GM19324 (cell line): ENCODE data around the gene TRMT44.
"Not testable (repeated sequence)": the region's sequence is repeated elsewhere in the genome, so short reads cannot be mapped to it uniquely, and the experiment has no call there.

ENCODE experiments used
- ATAC-seq: cut with Tn5 transposase; IDR thresholded peaks from one replicate; pipeline ENCODE4 v1.9.1; 2021; ENCODE audit warnings: mild to moderate bottlenecking, moderate library complexity; ENCODE audit not compliant: unreplicated experiment, low FRiP score

TRMT44 gene

DNA sequence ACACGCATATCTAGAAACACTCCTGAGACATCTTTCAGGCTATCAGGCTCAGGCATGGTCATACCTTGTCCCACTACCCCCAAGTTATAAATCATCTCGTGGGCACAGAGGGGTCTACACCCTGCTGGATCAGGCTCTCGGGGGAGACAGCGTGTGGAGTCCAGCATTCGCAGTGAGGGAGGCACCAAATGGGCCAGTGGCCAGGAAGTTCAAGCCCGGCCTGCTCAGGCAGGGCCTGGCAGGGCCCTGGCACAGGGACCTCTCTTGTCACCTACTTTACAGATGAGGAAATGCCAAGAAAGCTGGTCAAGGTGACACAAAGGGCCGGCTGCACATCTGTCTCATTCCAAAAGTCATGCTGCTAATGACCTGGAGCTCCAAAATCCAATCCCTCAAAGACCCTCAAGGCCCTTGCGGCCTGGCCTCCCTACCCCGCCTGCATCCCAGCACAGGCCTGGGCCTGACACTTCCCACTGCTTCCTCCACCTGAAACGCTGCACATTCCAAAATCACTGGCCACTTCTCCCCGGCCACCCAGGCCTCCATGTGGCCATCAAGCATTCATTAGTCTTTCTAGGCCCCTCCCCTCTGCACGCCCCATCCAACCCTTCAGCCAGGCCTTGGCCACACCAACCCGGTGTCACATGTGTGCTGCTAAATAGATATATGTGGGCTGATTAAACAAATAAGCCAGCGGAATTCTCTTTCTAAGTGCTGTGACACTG is 35.6 kb upstream of the TRMT44 start:
- ATAC-seq, result no peak

- no peak for ATAC-seq
Measured at GRCh38 chr4:8405516-8405875, 35.1 kb upstream of the TRMT44 start.

- not testable (repeated sequence) for ATAC-seq
Measured at GRCh38 chr4:8406887-8407286, 33.7 kb upstream of the TRMT44 start.

DNA sequence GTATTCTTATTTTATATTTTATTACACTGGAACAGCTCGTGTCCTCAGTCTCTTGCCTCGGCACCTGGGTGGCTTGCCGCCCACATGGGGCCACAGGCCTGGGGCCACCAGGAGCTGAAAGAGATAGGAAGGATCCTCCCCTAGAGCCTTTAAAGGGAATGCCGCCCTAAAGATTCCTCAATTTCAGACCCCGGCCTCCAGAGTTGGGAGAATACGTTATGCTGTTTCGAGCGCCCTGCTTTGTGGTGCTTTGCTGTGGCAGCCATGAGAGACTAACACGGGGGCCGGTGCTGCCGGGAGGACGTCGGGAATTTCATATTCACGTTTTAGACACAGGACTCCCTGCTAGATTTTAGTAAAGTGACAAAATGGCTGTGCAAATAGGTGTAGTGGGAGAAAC is 33.3 kb upstream of the TRMT44 start:
- ATAC-seq, result no peak

- no peak for ATAC-seq
Measured at GRCh38 chr4:8407756-8408155, 32.8 kb upstream of the TRMT44 start.

DNA sequence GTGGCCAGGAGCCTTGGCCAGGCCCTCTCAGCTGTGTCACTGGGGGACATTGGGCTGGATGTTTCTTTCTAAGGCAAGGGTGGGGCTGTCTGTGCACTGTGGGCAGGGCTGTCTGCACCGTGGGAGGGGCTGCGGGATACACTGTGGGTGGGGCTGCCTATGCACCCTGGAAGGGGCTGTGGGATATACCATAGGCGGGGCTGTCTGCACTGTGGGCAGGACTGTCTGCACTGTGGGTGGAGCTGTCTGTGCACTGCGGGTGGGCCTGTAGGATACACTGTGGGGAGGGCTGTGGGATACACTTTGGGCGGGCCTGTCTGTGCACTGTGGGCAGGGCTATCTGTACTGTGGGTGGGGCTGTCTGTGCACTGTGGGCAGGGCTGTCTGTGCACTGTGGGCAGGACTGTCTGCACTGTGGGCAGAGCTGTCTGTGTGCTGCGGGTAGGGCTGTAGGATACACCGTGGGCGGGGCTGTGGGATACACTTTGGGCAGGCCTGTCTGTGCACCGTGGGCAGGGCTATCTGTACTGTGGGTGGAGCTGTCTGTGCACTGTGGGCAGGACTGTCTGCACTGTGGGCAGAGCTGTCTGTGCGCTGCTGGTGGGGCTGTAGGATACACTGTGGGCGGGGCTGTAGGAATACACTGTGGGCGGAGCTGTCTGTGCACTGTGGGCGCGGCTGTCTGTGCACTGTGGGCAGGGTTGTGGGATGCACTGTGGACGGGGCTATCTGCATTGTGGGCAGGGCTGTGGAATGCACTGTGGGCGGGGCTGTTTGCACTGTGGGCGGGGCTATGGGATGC is 31.1 kb upstream of the TRMT44 start:
- ATAC-seq, result no peak

- ATAC-seq, result no peak
Measured at GRCh38 chr4:8410066-8410625, 30.4 kb upstream of the TRMT44 start.

DNA sequence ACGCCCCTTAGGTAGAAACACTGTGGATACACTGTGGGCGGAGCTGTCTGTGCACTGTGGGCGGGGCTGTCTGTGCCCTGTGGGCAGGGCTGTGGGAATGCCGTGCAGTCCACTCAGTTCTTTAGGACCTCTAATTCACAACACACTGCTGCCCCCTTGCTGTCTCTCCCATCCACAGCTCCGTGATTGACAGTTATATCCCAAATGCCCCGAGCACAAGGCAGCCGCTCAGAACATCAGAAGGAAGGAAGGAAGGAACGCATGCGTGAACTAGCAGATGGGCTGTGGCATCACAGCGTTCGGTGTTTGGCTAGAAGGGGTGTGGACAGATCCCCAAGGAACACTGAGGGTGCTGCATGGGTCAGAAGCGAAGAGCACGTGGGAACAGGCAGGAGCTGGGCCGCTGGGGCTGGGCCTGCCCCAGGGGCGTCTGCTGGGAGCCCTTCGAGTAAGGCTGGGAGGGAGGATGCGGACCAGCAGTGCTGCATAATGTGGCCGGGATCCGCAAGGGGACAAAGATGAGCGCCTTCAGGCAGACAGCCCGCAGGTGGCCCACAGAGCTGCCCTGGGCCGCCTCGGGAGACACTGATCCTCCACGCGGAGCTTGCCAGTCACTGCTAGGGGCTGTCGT is 29.8 kb upstream of the TRMT44 start:
- ATAC-seq, result no peak

DNA sequence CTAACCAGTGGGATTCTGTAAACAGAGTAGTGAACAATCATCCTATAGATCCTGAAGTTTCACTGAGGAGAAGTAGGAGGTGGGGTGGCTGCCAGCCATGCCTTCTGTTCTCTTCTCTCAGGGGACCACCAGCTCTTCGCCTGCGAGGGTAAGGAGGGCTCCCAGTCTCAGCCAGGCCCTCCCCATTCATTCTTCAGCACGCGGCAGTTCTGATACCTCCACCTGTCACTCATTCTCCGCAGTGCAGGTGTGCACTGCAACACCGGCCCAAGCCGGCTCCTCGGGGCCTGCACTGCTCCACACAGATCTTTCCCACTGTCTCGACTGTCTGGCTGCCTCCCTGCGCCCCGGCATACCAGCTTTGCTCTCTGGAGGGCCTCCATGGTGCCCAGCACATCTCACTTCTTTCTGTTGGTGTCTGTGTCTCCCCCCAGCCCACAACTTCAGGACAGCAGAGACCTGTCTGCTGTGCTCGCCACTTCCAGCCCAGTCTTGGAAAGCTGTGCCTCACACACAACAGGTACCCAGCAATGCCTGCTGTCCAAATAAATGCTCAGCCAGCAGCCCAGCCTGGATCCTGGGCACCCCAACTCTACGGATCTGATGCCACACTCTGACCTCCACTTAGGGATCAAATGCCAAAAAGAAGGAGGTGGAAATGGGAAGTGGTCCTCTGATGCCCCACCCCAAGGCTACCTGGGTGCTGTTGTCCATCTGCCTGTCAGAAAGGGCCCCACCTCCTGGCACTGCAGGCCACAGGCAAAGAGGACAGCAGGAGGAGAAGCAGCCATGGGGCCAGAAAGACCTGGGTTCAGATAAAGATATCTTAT is 29.0 kb upstream of the TRMT44 start:
- ATAC-seq, result no peak

DNA sequence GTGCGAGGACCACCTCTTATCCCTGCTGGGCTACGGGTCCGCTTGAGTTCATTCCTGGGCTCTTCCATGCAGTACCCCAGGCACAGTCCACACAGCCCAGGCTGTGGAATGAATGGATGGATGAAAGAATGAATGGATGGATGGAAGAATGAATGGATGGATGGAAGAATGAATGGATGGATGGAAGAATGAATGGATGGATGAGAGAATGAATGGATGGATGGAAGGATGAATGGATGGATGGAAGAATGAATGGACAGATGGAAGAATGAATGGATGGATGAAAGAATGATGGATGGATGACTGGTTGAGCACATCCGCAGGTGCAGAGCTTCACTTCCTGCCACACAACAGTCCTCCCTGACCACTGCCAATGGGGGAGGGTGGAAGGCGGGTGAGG is 28.3 kb upstream of the TRMT44 start:
- ATAC-seq, result no peak

GRCh38 chr4:8414377-8414776 is 26.2 kb upstream of the TRMT44 start:
- no peak for ATAC-seq

- no peak for ATAC-seq
Measured at GRCh38 chr4:8417071-8417614, 23.4 kb upstream of the TRMT44 start.

DNA sequence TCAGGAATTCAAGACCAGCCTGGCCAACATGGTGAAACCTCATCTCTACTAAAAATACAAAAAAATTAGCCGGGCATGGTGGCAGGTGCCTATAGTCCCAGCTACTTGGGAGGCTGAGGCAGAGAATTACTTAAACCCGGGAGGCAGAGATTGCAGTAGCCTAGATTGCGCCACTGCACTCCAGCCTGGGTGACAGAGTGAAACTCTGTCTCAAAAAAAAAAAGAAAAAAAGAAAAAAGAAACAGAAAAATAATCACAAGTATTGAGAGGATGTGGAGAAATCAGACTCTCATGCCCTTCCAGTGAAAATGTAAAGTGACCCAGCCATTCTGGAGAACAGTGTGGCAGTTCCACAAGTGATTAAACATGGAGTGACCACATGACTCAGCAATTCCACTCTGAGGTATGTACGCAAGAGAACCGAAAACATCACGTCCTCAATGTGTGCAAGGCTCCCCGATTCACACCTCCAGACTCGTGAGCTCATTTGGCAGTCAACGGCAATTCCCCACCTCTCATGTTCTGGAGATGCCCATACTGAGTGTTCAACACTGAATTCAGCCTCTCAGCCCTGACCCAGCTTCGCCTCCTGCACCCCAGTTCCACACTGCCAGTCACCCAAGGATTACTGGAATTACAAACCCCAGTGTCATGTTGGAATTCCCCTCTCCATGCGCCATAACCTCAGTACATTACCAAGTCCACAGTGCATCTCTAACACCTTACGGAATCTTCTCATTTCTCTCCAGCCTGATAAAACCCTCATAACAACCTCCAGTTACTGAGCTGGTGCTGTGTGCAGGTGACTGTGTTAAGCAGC is 21.1 kb upstream of the TRMT44 start:
- peak; percentile 62 for ATAC-seq

DNA sequence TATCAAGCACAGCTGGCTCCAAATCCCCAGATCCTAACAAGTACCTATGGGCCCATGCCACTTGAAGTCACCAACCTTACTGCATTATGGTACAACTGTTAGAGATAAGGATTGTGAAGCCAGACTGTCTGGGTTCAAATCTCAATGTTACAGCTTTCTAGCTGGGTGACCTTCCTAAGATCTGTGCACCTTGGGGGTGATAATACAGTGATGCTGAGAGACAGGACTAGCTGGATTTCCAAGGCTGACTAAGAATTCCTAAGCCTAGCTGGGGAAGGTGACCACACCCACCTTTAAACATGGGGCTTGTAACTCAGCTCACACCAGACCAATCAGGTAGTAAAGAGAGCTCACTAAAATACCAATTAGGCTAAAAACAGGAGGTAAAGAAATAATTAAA is 20.4 kb upstream of the TRMT44 start:
- not testable (repeated sequence) for ATAC-seq

GRCh38 chr4:8422327-8422726 is 18.2 kb upstream of the TRMT44 start:
- no peak for ATAC-seq

GRCh38 chr4:8422786-8423185 is 17.8 kb upstream of the TRMT44 start:
- no peak for ATAC-seq

GRCh38 chr4:8427262-8427661 is 13.3 kb upstream of the TRMT44 start:
- no peak for ATAC-seq

DNA sequence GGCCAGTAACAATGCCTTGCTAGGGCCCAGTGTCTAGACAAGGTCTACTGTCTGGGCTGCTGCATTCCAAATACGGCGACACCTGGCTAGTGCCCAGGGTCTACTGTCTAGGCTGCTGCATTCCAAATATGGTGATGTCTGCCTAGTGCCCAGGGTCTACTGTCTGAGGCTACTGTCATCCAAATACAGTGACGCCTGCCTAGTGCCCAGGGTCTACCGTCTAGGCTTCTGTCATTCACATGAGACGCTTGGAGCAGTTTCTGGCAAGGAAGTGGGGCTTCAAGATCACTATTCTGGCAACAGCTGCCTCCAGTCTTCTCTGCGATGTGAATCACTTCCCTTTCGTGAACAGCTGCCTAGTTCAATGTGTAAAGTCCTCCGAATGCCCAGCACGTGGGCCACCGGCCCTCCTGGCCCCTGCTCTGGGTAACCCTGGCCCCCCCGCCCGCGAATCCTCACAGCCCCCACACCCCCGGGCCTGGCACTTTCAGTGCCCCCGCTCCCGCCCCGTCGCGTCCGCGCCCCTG is 12.8 kb upstream of the TRMT44 start:
- peak; percentile 58 for ATAC-seq
